Adipocyte (in vitro differentiated cells): Measurements from ENCODE around the gene ACVR1C.
A peak's percentile ranks its signal among the peaks of the same experiment; 100 is the strongest.

Experiments
- DNase-seq: peaks from one replicate; pipeline ENCODE4 v3.0.0-alpha.2; 2015; ENCODE audit warnings: low read depth
- H3K27me3 ChIP-seq: replicated peaks from 2 replicates; pipeline ENCODE4 v1.7.0; 2013; ENCODE audit warnings: mild to moderate bottlenecking, low read length, moderate library complexity; ENCODE audit not compliant: control insufficient read depth, insufficient read depth
- H3K36me3 ChIP-seq: 2 replicates; pipeline ENCODE4 v1.7.0; 2013; ENCODE audit warnings: low read length, mild to moderate bottlenecking, moderate library complexity; ENCODE audit not compliant: control insufficient read depth, insufficient read depth, severe bottlenecking
- H3K4me1 ChIP-seq: 2 replicates; pipeline ENCODE4 v1.7.0; 2013; ENCODE audit warnings: mild to moderate bottlenecking, low read length, moderate library complexity; ENCODE audit not compliant: control insufficient read depth, insufficient read depth
- H3K4me3 ChIP-seq: 2 replicates; pipeline ENCODE4 v1.7.0; 2013; ENCODE audit warnings: mild to moderate bottlenecking, low read length, moderate library complexity
- H3K9ac ChIP-seq: 2 replicates; pipeline ENCODE4 v1.7.0; 2013; ENCODE audit warnings: mild to moderate bottlenecking, low read length, moderate library complexity
- H3K9me3 ChIP-seq: 2 replicates; pipeline ENCODE4 v1.7.0; 2013; ENCODE audit warnings: mild to moderate bottlenecking, low read length, moderate library complexity; ENCODE audit not compliant: control insufficient read depth

Gene ACVR1C

DNA sequence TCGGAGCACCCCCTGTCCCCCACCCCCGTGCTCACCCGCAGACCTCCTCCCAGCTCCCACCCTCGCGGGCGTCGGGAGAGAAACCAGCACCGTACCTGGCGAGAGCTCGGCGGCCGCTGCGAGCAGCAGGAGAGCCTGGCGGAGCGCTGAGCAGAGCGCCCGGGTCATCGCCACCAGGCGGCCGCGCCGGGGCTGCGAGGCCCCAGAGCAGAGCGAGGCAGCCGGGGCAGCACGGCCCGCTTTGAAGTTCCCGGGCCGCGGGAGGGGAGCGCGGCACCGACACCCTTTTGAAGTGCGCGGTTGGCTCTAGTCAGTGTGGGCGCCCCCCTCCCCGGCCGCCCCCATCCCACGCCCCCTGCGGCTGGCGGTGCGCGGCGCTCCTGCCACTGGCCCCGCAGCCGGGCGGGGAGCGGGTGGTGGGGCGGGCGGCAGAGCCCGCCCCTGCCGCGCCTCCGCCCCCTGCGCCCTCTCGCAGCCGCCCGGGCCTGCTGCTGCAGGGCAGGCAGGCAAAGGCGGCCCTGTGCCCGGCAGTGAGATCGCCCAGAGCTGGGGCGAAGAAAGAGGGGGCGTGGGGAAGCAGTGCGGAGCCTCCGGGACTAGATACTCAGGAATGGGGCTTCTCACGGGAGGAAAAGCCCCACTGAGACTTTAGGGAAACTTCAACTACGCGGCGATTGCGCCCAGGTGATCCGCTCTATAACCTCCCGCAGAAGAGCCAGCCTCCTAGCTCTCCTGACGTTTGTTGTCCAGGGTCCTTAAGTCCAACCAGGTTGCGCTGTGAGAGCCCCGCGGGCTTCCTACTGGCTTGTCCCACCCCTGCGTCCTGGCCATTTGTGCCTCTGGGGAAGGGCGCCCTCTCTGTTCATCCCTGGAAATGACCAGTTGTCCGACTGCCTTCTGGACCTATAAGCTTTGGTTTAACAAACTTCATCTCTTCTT is at the start of gene ACVR1C:
ACVR1C (minus strand) TSS at position 388 of the 939 bp plus-strand sequence; CDS start at position 168, 220 bp downstream.
- Histone ChIP-seq H3K27me3 (no peaks in the 10 kb centered on the region), H3K9me3 (no peaks in the 10 kb centered on the region), H3K9ac (peak within 1 kb of the TSS; percentile 85), H3K4me1 (peaks cover 12% of the 10 kb centered on the region), H3K36me3 (no peaks in the 10 kb centered on the region), H3K4me3 (peak within 1 kb of the TSS; percentile 87)
- peak; percentile 74 for DNase-seq

DNA sequence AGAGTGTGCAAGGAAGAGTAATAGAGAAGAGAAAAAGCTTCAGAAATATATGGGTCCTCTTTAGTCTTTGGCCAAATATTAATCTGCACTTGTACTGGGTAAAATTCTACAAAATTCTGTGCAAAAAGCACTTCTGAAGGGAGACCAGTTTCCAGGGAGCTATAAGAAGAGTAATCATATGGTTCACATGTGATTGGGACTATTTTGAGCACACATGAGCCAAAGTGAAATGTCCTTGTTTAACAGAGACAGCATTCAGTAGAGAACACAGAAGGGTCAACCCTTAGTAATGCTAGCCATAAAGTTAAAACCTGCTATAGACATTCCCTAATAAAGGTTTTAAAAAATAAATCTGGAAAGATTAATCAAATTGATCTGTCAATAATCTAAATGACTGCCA is 49.3 kb upstream of the ACVR1C start:
- Histone ChIP-seq H3K4me3 (no peak overlapping the region), H3K27me3 (no peaks in the 10 kb centered on the region), H3K9ac (no peak overlapping the region), H3K9me3 (no peaks in the 10 kb centered on the region), H3K4me1 (peaks cover 12% of the 10 kb centered on the region), H3K36me3 (no peaks in the 10 kb centered on the region)
- no peak for DNase-seq

DNA sequence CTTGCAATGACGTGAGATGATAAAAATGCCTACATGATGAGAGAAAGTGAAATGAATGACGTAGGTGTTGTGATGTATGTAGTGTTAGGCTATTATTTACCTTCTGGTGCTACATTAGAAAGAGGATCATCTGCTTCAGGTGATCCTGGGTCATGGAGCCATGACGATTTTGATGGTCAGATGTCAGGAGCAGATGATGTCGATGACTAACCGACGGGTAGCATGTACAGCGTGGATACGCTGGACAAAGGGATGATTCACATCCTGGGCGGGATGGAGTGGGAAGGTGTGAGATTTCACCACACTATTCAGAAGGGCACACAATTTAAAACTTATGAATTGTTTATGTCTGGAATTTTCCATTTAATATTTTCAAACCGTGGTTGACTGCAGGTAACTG is 43.5 kb upstream of the ACVR1C start:
- no peak overlapping the region for H3K9ac ChIP-seq
- H3K4me3 ChIP-seq: no peak overlapping the region
- H3K4me1 ChIP-seq: peaks cover 12% of the 10 kb centered on the region
- no peaks in the 10 kb centered on the region for H3K27me3 ChIP-seq
- H3K36me3 ChIP-seq: peaks cover 5% of the 10 kb centered on the region
- H3K9me3 ChIP-seq: no peaks in the 10 kb centered on the region
- no peak for DNase-seq

DNA sequence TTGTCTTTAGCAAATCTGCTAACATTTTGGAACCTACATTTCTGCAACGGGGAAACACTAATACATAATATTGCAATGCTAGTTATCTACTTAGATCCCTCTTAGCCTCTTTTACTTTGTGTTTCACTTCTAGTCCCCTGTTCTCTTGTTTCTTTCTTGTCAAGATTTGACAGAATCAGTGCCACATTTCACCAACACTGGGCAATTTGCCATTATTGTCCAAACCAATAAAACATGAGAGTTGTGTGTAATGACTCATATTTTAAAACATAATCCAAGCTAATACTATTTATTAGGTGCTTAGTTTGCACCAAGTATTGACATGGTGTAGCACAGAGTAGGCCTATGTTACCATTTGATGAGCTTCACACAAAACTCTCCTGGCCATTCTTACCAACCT is 33.7 kb upstream of the ACVR1C start:
- Histone ChIP-seq H3K36me3 (no peaks in the 10 kb centered on the region), H3K4me3 (no peak overlapping the region), H3K4me1 (peaks cover 3% of the 10 kb centered on the region), H3K9me3 (peaks cover 4% of the 10 kb centered on the region), H3K9ac (no peak overlapping the region), H3K27me3 (no peaks in the 10 kb centered on the region)
- DNase-seq: no peak

DNA sequence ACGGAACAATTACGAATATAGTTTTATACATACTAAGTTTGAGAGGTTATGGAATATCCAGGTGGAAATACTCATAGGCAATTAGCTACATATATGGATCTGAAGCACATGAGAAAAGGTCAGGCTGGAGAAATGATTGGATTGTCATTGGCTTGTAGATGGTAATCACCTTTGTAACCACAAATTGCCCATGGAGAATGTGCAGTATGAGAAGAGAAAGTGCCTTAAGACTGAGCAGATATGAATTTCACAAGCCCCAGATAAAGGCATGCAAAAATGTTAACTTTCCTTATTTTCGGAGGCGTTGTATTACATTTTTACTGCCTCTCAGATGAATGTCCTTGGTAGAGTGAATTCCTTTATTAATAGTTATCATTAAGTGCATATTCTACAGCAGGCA is 33.1 kb upstream of the ACVR1C start:
- no peak for DNase-seq
- no peaks in the 10 kb centered on the region for H3K36me3 ChIP-seq
- H3K9me3 ChIP-seq: peaks cover 4% of the 10 kb centered on the region
- H3K4me1 ChIP-seq: peaks cover 3% of the 10 kb centered on the region
- no peak overlapping the region for H3K4me3 ChIP-seq
- no peaks in the 10 kb centered on the region for H3K27me3 ChIP-seq
- H3K9ac ChIP-seq: no peak overlapping the region

DNA sequence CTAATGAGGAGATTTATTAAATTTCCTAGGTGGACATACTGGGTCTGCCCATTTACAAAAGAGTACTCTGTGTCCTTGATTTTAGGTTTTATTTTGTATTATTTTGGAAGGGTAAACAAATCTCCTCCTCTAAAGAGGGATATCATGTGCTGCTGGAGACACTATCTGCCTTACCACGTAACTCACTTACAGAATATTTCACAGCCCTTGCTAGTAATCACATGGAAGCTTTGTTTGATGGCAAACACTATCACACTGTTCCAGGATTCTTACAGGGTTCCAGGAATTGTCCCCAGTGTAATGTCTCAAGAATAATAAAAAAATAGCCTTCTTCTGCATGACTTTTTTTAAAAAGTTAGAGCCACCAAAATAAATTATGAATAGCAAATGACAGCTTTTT is 29.2 kb upstream of the ACVR1C start:
- no peak for DNase-seq
- Histone ChIP-seq H3K9me3 (no peaks in the 10 kb centered on the region), H3K36me3 (no peaks in the 10 kb centered on the region), H3K9ac (no peak overlapping the region), H3K27me3 (no peaks in the 10 kb centered on the region), H3K4me3 (no peak overlapping the region), H3K4me1 (peaks cover 5% of the 10 kb centered on the region)

DNA sequence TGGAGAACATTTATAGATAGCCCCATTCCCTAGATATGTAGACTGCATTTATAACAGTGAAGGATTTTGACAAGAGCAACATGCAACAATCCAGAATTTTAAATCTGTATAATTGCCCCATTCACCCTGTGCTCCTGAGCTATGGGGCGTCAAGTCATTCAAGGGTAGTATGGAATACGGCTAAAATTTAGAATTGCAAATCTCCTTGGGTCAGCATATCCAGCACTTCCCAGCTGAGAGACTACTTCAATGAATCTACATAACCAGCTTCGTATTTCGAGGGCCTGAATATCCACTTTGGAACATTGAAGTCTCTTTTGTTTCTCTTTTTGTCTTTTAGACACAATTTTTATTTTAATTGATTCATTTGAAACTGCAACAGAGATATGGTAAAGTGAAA is 28.4 kb upstream of the ACVR1C start:
- no peak for DNase-seq
- no peaks in the 10 kb centered on the region for H3K27me3 ChIP-seq
- no peaks in the 10 kb centered on the region for H3K36me3 ChIP-seq
- H3K4me1 ChIP-seq: peaks cover 5% of the 10 kb centered on the region
- no peaks in the 10 kb centered on the region for H3K9me3 ChIP-seq
- no peak overlapping the region for H3K4me3 ChIP-seq
- no peak overlapping the region for H3K9ac ChIP-seq

DNA sequence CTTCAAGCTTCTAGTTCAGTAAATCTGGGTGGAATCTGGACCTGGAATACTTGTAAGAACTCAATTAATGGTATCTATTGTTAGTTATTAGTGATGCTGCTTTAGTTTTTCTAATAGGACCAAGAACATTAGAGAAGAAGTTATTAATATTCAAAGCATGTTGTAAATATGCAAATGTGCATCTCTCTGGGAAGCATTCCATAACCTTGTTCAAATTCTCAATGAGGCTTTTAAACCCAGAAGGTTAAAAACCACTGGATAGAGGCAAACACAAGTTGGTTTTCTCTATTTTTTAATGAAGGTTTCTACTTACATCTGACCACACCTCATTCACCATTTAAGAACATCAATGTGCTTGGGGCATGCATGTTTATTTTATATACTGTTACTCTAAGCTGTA is 16.1 kb upstream of the ACVR1C start:
- Histone ChIP-seq H3K27me3 (no peaks in the 10 kb centered on the region), H3K4me3 (no peak overlapping the region), H3K4me1 (no peaks in the 10 kb centered on the region), H3K9me3 (no peaks in the 10 kb centered on the region), H3K36me3 (no peaks in the 10 kb centered on the region), H3K9ac (no peak overlapping the region)
- DNase-seq: no peak

DNA sequence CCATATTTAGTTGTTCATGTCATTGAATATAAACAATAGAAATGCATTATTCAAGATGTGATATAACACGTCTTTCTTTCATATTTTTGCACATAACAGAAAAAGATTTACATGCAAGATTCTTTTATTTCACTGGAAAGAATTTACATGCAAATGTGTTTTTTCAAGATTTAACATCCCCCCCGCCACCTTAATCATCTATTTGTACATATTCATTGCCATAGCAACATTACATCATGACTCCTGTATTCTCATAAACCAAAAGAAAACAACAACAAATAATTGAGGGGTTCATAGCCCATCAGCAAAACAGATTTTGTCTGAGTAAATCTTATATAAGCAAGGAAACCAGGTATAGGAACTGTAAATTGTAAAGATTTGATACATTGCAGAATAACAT is 3.2 kb upstream of the ACVR1C start:
- H3K36me3 ChIP-seq: no peaks in the 10 kb centered on the region
- peaks cover 12% of the 10 kb centered on the region for H3K4me1 ChIP-seq
- no peak overlapping the region for H3K9ac ChIP-seq
- no peak overlapping the region for H3K4me3 ChIP-seq
- H3K9me3 ChIP-seq: no peaks in the 10 kb centered on the region
- no peak for DNase-seq
- H3K27me3 ChIP-seq: no peaks in the 10 kb centered on the region

DNA sequence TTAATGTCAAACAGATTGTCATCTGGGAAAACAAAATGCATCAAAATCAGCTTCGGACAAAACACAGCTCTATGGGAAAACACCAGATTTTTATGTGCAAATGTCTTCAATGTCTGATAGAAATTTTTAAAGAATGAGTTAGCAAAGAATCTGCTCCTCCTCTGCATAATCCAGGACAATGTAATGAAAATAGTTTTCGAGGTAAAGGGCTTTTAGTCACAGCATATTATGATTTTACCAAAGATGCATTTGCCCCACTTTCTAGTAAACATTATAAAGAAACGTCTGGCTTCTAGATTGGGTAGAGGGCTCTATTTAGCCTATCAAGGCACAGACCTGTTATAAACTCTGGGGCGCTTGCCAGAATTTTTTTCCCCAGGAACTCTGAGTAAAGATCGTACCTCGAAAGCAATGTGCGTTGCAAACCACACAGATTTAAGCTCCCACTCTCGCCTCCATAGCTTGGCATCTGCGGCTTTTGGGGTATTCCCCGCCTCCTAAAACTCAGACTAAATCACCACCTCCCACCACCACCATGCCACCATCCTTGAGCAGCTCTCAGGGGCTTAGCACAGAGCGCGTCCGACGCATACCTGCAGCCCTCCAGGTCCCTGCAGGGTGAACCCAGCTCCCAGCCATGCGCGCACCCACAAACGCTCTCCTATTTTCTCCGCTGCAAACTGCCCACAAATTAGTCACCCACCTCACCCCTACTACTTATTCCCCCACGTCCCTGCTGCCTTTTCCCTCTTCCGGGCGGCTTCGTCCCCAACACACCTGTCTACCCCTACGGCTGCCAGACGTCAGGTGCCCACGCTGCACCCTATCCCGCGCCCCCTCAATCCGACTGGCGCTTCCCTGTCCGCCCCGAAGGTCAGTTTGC is 829 bp downstream of the ACVR1C start:
- Histone ChIP-seq H3K36me3 (no peaks in the 10 kb centered on the region), H3K9ac (peak overlapping the region; percentile 67), H3K4me1 (peaks cover 12% of the 10 kb centered on the region), H3K9me3 (no peaks in the 10 kb centered on the region), H3K4me3 (peak overlapping the region; percentile 83), H3K27me3 (no peaks in the 10 kb centered on the region)
- DNase-seq: peak; percentile 40

DNA sequence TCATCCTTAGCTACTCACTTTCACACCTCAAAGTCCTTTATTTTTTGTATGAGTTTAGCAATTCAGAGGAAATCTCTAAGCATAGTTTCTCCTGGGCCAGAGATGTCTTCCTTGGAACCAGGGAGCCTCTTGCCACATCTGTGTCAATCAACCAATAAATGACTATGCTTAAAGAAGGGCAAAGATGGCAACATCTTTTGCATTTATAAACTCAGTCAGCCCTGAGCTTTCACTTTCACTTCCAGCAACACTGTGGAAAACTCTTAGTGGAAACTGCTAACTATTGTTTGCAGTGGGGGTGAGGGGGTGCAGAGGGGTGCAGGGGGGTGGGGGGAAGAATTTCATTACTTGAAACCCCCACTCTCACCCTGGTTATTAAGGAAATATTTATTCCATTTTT is 3.4 kb downstream of the ACVR1C start:
- peak; percentile 36 for DNase-seq
- no peak overlapping the region for H3K9ac ChIP-seq
- no peak overlapping the region for H3K4me3 ChIP-seq
- no peaks in the 10 kb centered on the region for H3K9me3 ChIP-seq
- peaks cover 16% of the 10 kb centered on the region for H3K4me1 ChIP-seq
- H3K27me3 ChIP-seq: no peaks in the 10 kb centered on the region
- no peaks in the 10 kb centered on the region for H3K36me3 ChIP-seq
